GM21576 (cell line): Measurements from ENCODE around the gene WNT9B.
"Not testable (repeated sequence)": the region's sequence is repeated elsewhere in the genome, so short reads cannot be mapped to it uniquely, and the experiment has no call there.

ENCODE experiments used
- ATAC-seq: cut with Tn5 transposase; IDR thresholded peaks from one replicate; pipeline ENCODE4 v1.9.1; 2021; ENCODE audit warnings: mild to moderate bottlenecking, moderate library complexity; ENCODE audit not compliant: unreplicated experiment

WNT9B gene

GRCh38 chr17:46903762-46904672, 52.6 kb downstream of the WNT9B start:
- ATAC-seq = no peak

- ATAC-seq = no peak
Measured at GRCh38 chr17:46908068-46908737, 56.8 kb downstream of the WNT9B start.

- no peak for ATAC-seq
Measured at GRCh38 chr17:46910179-46910927, 59.0 kb downstream of the WNT9B start.

GRCh38 chr17:46911311-46911710, 59.9 kb downstream of the WNT9B start:
- ATAC-seq = no peak

- no peak for ATAC-seq
Measured at GRCh38 chr17:46915596-46915995, 64.2 kb downstream of the WNT9B start.

- no peak for ATAC-seq
Measured at GRCh38 chr17:46916211-46916610, 64.8 kb downstream of the WNT9B start.

- no peak for ATAC-seq
Measured at GRCh38 chr17:46916623-46917022, 65.2 kb downstream of the WNT9B start.

GRCh38 chr17:46917041-46917440, 65.7 kb downstream of the WNT9B start:
- ATAC-seq = no peak

GRCh38 chr17:46917516-46917915, 66.1 kb downstream of the WNT9B start:
- ATAC-seq = no peak

GRCh38 chr17:46921962-46922361, 70.6 kb downstream of the WNT9B start:
- not testable (repeated sequence) for ATAC-seq

- no peak for ATAC-seq
Measured at GRCh38 chr17:46922487-46922803, 71.1 kb downstream of the WNT9B start.

- peak; percentile 78 for ATAC-seq
Measured at GRCh38 chr17:46922804-46923635, 71.6 kb downstream of the WNT9B start, which contains the start of gene GOSR2. GOSR2 (plus strand) TSS chr17:46923160; CDS start chr17:46923193, 33 bp downstream.

- ATAC-seq = no peak
Measured at GRCh38 chr17:46925185-46925868, 73.9 kb downstream of the WNT9B start.

- ATAC-seq = no peak
Measured at GRCh38 chr17:46928467-46929261, 77.3 kb downstream of the WNT9B start.

- ATAC-seq = no peak
Measured at GRCh38 chr17:46929413-46929812, 78.0 kb downstream of the WNT9B start.

- ATAC-seq = no peak
Measured at GRCh38 chr17:46930051-46930450, 78.7 kb downstream of the WNT9B start.

- no peak for ATAC-seq
Measured at GRCh38 chr17:46931596-46931995, 80.2 kb downstream of the WNT9B start.

GRCh38 chr17:46935658-46936266, 84.4 kb downstream of the WNT9B start:
- ATAC-seq = no peak
